B cell (primary cell): ENCODE results near the gene TAF1A.

ENCODE experiments used
- CTCF ChIP-seq: fragments of 200-600 bp; IDR thresholded peaks from one replicate; pipeline ENCODE4 v1.8.0; 2022; ENCODE audit warnings: antibody characterized with exemption, mild to moderate bottlenecking
- EZH2 ChIP-seq: IDR thresholded peaks from 2 replicates; pipeline ENCODE4 v1.6.1; 2012; ENCODE audit warnings: borderline replicate concordance, low read depth, mild to moderate bottlenecking, moderate library complexity, low read length; ENCODE audit not compliant: insufficient read depth, poor library complexity, severe bottlenecking

GRCh38 chr1:222588135-222588534 is 1.6 kb downstream of the TAF1A start:
- TF ChIP-seq CTCF (no peak), EZH2 (no peak)
